Right renal cortex interstitium (tissue), 3 donors: ENCODE measurements around the gene ANKRD35. TPM values are rescaled to one million over a fixed set of nuclear protein-coding genes. Genes with fewer than 3 reads are reported as not detected.

Experiments
- DNase-seq, 3 donors: peaks; one replicate each; pipeline ENCODE4 v3.0.0-alpha.2; 2013; ENCODE audit warnings: low read depth in 3 of 3, low spot score in 2 of 3
- polyA plus RNA-seq, 3 donors: library from polyadenylated mRNA; unstranded; fragments of 120-200 nt; gene quantifications; one replicate each; pipeline ENCODE4 v1.2.1, GENCODE V29; 2013; ENCODE audit not compliant: insufficient read length in 3 of 3

Gene ANKRD35
- polyA plus RNA-seq, 3 donors = 2.1 to 2.6 (median 2.2) TPM

DNA sequence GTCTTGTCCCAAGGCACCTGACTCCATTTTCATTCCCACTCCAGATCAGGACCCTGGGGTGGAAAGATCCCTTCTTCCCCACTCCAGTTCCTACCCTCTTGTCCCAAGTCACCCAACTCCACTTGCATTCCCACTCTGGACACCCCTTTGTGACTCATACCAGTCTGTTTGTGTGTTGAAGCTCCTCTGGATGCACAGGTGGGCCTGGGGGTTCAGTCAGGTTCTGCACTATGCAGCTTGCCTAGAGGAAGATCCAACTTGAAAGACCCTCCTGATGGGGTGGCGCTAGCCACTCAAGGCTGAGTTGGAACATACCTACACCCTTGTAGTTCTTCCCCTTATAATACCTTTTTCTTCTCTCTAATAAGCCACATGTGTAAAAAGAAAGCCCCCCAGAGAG lies 9.8 kb upstream of the ANKRD35 start:
- DNase-seq = no peak

- DNase-seq = no peak
Measured at GRCh38 chr1:145893306-145894055, 7.8 kb upstream of the ANKRD35 start.

GRCh38 chr1:145892486-145893087 lies 6.9 kb upstream of the ANKRD35 start:
- no peak for DNase-seq

DNA sequence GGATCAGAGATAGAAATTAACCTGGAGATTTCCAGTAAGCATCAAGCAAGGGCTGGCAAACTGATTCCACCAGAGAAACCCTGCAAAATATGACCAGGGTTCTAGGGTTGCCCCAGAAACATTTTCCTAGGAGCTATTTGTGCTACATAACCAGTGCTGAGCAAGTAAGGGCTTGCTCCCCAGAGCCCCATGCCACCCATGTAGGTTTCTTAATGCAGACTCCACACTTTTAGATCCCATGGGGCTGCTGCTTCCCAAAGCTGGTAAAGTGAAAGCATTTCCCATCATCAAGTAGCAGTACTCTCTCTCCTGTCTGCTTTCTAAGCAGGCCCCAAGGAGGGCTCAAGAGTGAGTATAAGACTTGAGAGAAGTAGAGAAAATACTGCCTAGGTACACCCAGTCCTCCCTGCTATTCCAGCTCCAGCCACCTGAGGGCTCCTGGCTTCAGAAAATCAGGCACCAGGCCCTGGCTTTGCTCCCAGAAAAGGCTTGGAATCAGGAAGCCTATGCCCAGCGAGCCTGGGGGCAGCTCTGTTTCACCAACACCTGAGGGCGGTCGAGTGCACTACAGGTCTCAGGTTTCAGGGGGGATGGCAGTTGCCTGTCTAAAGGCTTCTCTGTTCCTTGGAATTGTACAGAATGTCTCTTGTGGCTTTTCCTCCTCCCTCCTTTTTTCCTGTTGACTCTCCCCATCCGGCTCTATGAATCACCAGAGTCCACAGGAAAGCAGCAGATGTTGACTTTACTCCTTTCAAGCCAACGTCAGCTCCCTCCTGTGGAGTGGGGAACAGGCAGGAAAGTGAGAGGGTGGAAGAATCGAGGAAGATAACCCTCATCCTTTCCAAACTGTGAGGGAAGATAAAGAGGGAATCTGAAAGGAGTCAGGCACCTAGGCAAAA lies 6.2 kb upstream of the ANKRD35 start:
- DNase-seq = peak; percentile 89 to 94 (median 92)

- DNase-seq = no peak
Measured at GRCh38 chr1:145891143-145891542, 5.5 kb upstream of the ANKRD35 start.

GRCh38 chr1:145889722-145890121 lies 4.1 kb upstream of the ANKRD35 start:
- DNase-seq = no peak

DNA sequence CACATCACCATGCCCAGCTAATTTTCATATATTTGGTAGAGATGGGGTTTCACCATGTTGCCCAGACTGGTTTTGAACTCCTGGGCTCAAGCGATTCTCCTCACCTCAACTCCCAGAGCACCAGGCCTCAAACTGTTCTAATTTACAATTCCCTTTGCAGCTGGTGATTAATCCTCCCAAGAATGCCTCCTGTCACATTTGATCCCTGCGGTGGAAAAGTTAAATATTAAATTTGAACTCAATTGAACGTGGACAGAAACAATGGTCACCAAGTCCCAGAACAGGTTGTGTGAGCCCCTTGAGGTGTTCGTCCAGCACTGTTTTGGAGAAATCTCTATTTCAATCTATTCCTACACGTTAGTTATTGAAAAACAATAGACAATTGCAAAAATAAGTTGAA lies 2.0 kb upstream of the ANKRD35 start:
- no peak for DNase-seq

DNA sequence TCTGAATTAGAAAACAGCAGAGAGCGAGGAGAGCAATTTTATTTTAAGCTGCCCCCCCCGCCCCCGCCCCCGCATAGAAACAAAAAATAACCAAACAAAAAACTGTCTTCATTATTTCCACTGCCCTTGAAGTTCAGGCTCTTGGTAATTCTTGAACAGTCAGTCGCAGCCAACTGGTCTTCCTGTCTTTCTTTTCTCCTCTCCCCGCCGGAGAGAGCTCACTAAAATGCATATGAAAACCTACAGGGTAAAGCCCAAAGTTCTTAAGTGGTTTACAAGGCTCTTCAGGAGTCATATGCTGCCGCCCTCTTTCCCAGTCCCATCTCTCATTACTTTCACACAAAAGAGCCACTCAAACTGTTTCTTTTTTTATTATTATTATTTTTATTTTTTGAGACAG lies 1.1 kb upstream of the ANKRD35 start:
- no peak for DNase-seq

- no peak for DNase-seq
Measured at GRCh38 chr1:145886390-145886789, 724 bp upstream of the ANKRD35 start.

DNA sequence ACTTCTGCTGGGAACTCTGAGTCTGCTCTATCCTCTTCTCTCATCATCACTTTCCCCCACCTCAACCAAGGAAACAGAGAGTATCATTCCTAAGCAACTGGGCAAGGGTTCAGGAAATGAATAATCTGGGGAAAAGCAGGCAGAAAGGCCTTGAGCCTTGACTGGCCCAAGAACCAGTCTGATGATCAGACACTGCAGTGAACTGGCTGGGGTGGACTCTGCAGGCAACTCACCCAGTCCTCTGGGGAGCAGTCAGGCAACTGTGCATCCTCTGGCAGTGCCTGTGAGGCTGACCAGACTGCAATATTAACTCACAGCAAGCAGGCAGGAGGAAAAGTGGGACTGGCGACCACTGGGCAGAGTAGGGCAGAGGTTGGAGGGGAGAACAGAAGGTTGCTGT lies 991 bp downstream of the ANKRD35 start:
- no peak for DNase-seq

DNA sequence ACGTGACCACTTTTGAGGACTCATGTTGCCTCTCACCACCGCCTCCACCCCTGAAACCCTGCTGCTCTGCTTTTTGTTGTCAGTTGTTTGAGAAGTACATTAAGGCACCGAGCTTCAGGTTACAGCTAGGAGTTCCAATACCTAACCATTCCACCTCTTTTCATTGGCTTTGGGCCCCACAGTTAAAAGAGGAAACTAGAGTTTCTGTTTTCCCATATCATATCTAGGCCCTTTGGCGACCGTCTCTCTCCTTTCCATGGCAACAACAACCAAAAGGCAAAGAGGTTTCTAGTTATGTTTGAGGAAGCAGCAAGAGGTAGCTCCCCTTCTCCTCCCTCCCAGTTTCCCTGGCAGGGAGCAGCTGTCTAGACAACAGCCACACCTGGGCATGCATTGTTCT lies 5.9 kb downstream of the ANKRD35 start:
- no peak for DNase-seq

DNA sequence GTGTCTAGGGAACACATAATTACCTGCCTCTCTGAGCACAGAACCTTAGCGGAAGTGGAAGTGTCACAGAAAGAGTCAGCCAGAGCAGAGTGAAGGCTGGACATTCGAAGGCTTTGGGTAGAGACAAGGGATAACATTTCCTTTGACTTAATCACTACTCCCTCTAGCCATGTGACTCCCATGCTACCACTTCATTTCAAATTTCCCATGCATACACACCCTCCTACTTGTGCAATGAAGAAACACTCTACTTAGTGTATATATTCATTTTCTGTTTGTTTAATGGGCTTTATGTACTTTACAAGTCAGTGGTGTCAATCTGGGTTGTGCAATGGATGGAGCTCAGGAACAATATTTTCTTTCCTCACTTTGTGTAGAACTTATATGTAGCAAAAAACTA lies 6.9 kb downstream of the ANKRD35 start:
- no peak for DNase-seq

GRCh38 chr1:145877923-145878486 lies 7.7 kb downstream of the ANKRD35 start:
- DNase-seq = no peak

- DNase-seq = no peak
Measured at GRCh38 chr1:145874646-145875045, 11.0 kb downstream of the ANKRD35 start.

DNA sequence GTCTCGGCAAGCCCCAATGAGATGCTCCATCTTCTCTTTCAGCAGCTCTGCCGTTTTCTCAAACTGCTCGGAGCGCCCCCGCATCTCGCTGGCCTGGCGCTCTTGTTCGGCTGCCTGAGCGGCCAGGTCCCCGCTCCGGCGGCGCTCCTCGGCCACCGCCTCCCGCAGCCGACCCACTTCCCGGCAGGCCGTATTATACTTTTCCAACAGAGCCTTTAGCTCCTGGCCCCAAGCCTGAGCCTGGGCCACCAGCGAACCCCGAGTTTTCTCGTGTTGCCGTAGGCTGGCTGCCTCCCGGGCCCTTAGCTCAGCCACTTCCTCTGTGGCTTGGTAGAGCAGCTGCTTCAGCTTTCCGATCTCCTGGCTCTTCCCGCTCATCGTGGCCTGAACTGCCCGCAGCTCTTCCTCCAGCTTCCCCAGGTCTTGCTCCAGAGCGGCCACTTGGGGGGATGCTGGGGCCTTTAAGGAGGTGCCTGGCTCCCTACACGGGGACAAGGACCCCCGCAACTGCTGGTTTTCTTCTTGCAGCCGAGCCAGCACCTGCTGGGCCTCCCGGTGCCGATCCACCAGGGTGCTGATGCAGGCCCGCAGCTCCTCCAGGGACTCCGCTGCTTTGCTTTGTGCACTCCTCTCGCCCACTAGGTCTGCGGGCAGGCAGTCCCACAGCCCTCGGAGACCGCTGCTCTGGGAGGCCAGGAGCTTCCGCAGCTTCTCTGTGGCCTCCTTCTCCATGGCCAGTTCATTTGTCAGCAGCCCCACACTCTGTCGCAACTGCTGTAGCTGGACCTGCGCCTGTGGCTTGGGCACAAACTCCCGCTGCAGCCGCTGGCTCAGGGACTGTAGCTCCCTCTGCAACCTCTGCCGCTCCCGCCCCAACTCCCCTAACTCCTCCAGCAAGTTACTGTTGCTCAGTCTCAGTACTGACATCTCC lies 13.4 kb downstream of the ANKRD35 start:
- DNase-seq = no peak

DNA sequence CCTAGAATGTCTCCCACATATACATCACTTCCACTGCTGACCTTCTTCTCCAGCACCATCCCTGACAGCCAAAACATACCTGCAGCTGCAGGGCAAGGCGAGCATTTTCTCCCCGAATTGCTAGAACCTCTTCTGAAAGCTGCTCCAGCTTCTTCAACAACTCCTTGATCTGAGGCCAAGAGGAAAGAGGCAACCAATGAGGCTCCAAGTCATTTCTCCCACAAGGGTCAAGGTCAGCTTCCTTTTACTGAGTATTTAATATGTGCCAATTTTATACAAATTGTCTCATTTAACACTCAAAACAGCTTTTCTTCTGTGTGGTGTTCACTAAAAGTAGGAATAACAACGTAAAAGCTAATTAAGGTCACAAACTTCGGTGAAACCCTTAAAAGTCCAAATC lies 17.4 kb downstream of the ANKRD35 start:
- no peak for DNase-seq

GRCh38 chr1:145863282-145864018 lies 22.2 kb downstream of the ANKRD35 start:
- DNase-seq = no peak

DNA sequence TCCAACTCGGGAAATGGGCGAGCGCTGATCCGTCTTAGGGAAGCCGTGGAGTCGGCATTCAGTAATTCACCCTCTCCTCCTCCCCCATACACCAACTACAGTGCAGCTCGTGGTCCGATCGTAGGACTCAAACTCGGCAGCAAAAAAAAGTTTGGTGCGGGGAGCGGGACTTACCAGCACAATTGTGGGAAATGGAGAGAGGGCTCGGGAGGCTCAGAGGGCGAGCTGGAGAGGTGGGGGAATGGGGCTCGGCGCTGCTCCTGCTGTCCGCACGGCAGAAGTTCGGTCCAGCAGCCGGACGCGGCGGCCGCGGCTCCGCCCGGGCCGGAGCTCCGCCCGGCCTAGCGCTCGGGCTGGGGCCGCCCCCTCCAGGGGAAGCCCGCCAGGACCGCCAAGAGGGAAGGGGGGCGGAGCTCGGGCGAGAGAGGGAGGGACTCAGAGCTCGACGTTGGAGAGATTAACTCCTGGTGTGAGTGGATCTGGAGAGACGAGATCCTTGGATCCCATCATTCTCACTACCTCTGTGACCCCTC lies 26.1 kb downstream of the ANKRD35 start:
- peak in 2 of 3 donors; percentile 77 to 85 for DNase-seq

DNA sequence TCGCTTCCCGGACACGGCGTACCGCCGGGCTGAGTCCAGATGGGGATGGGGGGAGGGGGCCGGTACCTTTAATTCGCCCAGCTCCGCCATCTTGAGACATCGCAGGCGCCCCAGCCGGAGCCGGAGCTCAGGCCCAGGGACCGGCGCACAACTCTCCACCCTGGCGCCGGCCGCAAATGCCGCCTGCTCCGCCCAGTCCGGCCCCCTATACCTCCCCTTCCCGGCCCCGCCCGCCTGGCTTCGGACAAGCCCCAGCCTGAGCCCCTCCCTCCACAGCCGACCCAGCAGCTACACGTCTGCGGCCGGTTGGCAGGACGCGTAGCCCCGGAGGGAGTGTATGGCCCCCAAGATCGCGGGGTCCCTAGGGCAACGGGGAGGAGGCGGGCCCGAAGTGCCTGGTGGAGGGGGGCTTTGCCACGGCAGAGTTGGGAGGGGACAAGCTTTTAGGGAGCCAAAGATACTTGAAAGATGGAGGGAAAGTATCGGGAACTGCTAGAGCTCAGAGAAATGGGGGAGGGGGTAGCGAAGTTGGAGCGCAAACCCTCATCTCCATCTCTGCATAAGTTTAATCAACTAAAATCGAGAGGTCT lies 26.7 kb downstream of the ANKRD35 start, which contains the start of gene PIAS3:
PIAS3 (minus strand) TSS at position 181 of the 590 bp plus-strand sequence; CDS start at position 90, 91 bp downstream.
- peak in 2 of 3 donors; percentile 88 for DNase-seq
